Measurements from ENCODE around the gene AP1S3.
"Not testable (repeated sequence)": the region's sequence is repeated elsewhere in the genome, so short reads cannot be mapped to it uniquely, and the experiment has no call there.

AP1S3 gene

DNA sequence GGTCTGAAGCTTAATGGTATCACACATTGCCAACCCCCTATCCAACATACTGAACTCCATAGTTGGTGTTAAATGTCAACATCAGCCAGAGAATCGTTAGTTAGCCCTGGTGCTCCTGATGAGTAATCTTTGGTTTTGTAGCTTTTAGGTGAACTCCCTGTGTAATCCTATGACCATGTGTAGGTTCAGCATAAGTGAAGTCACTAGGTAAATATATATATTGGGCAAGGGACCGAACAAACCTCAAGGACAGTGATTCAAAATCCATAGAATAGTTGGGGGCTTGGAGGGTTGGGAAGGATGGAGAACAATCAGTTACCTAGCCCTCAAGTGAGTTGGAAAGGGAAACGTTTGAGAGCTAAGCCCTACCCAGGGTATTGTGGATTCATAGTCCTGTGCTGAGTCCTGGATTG is 16.0 kb upstream of the AP1S3 start:
- no peak for DNase-seq (ENCODE audit: low read depth, low spot score)

DNA sequence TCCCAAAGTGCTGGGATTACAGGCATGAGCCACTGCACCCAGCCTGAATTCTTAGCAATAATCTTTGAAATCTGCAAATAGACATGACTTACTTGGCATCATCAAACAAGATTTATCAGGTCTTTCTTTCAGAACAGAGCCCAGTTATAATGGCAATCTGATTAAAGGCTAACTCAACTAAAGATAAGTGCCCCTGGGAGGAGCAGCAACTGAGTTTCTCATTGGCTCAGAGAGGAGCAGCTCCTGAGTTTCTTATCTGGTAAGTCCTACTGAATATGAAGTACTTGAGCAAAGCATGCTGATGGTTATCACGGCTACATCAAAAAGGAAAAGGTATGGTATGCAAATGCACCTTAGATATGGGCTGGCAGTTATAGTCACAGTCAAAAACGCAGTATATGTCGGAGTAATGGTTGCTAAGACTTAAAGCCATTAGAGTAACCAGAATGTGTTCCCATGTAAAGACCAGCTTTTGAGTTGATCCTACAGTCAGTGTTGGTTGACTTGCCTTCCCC is 15.0 kb upstream of the AP1S3 start:
- DNase-seq (ENCODE audit: low read depth, low spot score) = no peak

DNA sequence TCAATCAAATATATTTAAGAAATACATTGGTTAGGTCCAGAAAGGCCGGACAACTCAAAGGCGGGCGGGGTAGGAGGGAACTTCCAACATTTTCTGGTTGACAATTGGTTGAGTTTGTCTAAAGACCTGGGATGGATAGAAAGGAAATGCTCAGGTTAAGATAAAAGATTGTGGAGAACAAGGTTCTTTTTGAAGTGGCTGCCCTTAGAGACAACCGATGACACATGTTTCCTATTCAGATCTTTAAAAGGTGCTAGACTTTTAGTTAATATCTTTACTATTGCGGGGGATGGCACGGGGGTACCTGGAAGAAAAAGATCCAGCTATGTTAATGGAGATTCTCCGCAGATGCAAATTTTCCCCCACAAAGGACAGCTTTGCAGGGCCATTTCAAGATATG is 10.0 kb upstream of the AP1S3 start:
- DNase-seq (ENCODE audit: low read depth, low spot score) = no peak

DNA sequence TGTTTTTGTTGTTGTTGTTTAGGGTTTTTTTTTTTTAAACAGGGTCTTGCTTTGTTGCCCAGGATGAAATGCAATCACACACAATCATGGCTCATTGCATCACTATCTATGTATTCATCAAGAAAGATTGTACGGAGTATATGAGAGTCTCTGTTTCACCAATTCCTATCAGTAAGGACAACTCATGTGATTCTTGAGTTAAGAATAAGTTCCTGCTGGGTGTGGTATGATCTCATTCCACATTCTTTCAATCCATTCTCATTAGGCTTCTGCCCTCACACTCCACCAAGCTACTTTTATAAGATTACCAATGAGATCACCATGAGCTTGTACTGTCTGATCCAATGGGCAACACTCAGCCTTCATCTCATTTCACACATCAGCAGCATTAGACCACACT is 9.1 kb upstream of the AP1S3 start:
- no peak for DNase-seq (ENCODE audit: low read depth, low spot score)

DNA sequence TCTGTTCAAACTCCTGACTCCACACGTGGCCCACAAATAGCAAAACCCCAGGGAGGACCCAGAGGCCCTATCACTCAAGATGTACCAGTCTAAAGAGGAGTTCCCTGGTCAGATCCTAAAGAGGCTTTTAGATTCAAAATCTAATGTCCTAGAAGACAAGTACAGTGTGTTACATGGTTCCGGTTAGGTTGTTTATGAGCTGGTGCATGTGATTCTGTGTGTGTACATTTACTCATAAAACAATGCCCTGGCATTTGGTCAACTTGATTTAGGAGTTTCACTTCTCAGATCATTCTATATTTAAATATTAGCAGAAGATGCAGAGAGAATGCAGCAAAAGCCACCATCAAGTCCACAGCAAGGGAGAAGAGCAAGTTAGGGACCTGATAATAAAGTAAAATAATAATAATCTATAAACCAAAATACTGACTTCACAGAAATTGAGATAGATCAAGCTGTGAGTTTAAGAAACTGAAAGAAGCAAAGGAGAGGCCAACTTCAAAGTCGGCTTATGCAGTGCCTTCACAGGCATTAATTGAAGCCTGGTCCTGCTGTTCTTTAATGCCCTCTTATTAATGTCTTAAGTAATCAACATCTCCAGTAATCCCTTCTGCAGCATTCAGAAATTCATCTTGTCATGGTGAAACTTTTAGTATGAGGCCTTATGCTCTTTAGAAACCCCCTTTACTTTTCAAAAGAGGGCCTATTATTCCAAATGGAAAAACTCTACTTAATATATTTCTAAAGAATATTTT is 4.2 kb upstream of the AP1S3 start:
- DNase-seq (ENCODE audit: low read depth, low spot score) = no peak

DNA sequence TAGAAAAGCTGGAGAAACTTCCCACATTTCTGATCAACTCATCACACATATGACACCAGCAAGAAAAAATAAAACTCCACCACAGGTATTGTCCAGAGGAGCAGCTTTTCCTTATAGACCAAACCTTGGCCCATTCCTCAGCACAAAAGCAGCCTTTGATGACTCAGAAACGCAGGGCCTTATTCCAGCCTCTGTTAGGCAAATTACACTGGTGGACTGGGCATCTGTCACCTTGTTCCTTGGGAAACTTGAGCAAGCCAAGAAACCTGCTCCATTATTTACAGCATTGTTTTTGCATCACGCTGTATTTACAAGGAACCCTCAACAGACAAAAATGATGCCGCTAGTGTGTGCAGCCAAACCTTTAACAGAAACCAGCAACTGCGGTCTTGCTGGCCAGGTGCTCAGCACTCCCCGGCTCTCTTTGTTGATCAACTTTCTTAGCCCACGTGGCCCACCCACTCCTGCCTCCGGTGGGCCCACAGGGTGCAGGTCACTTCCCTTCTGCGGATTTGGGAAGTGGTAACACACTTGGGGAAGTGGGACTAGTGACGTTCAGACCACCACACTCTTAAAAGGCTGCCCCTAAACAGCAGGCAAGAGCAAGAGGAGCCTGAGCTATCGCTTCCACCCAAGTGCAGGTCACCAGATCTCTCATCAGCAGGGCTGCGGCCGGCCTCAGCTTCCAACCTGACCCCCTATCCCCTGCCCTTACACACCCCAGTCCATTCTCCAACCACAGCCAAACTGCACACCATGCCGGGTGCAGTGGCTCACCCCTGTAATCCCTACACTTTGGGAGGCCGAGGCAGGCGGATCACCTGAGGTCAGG is 1.5 kb downstream of the AP1S3 start:
- no peak for DNase-seq (ENCODE audit: low read depth, low spot score)

DNA sequence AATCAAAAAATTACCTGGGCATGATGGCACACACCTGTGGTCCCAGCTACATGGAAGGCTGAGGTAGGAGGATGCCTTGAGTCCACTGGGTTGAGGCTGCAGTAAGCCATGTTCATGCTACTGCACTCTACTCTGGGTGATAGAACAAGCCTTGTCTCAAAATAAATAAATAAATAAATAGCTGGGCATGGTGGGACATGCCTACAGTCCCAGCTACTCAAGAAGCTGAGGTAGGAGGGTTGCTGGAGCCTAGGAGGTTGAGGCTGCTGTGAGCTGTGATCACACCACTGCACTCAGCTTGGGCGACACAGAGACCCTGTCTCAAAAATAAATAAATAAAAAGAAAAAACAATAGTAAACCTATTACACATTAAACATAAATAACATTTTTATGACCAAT is 3.0 kb downstream of the AP1S3 start:
- DNase-seq (ENCODE audit: low read depth, low spot score) = no peak

DNA sequence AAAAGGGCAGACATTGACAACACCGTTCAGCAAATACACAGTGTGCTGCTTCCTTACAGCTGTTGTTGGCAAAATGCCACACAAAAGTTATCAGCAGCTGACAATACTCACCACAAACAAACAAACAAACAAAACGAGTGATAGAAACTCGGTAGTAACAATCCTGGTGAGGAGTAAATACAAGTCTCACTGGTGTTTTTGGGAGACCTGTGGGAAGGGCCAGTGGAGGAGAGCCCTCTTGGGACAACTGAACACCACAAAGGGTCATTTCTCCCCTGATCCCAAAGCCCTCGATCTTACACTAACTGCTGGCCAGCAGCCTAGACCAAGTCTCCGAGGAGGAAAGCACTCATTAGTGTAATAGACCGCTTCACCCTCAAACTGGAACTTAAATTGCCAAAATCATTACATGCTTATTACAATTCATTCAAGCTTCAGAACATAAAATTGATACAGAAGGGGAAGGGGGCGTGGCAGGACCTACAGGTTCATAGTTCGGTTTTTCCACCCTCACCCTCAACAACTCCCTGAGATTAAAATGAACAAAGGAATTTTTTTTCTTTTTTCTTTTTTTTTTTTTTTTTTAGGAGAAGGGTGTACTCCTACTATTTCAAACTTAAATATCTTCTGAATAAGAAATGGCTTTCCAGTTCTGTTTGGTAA is 5.0 kb downstream of the AP1S3 start:
- no peak for DNase-seq (ENCODE audit: low read depth, low spot score)

DNA sequence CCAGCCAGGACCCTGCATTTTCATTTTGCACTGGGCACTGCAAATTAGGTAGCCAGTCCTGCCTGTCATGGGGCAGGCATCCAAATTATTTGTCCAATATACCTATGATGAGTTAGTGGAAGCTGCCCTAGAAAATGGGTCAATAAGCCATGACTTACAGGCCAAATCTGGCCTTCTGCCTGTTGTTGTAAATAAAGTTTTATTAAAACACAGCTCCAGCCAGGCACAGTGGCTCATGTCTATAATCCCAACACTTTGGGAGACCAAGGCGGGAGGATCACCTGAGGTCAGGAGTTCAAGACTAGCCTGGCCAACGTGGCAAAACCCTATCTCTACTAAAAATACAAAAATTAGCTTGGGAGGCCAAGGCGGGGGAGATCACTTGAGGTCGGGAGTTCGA is 8.3 kb downstream of the AP1S3 start:
- no peak for DNase-seq (ENCODE audit: low read depth, low spot score)

DNA sequence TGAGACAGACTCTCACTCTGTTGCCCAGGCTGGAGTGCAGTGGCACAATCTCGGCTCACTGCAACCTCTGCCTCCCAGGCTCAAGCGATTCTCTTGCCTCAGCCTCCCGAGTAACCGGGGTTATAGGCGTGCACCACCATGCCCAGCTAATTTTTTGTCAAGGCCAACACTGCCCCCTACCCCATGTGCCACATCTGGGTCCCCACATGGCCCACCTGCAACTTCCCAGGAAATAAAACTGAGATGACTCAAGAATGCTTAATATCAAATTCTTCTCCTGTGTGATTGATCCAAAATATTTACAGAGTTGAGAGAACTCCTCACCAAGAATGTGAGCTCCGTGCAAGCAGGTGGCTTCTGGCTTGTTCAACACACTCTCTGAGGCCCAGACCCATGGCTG is 9.1 kb downstream of the AP1S3 start:
- no peak for DNase-seq (ENCODE audit: low read depth, low spot score)

DNA sequence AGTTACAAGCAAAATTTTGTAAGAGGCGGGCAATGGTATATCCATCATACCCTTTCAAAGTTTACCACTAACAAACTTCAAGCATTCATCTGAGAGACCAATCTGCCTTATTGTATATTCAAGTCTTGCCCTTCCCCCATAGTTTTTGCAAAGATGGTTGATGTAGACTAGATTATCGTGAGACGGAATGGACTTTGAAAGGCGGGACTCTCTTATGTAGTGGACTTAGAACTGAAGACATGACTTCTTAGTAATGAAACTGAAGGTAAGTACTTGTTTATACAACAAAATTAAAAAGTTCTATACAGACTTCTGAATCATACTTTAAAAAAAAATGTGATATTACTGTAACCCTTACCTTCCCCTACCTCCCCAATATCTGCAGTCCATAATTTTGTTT is 10.4 kb downstream of the AP1S3 start:
- DNase-seq (ENCODE audit: low read depth, low spot score) = no peak

DNA sequence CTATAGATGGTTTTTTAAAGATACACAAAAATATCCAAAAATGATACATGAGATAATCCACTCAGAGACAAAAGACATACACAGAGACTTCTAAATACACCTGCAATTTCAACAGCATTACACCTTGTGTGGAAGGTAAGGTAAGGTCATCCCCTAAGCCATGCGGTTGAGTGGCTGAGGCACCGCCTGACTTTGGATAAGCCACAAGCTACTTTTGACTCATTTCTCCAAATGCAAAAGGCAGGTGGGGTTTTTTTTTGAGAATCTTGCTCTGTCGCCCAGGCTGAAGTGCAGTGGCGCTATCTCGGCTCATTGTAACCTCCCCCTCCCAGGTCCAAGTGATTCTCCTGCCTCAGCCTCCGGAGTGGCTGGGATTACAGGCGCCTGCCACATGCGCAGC is 13.1 kb downstream of the AP1S3 start:
- no peak for DNase-seq (ENCODE audit: low read depth, low spot score)

DNA sequence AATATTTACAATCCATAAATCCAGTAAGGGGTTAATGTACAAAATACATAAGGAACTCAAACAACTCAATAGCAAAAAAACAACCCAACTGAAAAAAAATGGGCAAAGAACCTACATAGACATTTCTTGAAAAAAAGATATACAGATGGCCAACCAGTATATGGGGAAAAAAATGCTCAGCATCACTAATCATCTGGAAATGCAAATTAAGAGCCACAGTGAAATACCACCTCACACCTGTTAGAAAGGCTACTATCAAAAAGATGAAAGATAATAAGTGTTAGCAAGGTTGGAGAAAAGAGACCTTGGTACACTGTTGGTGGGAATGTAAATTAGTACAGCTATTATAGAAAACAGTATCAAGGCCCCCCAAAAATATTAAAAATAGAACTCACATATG is 14.6 kb downstream of the AP1S3 start:
- DNase-seq (ENCODE audit: low read depth, low spot score) = no peak

DNA sequence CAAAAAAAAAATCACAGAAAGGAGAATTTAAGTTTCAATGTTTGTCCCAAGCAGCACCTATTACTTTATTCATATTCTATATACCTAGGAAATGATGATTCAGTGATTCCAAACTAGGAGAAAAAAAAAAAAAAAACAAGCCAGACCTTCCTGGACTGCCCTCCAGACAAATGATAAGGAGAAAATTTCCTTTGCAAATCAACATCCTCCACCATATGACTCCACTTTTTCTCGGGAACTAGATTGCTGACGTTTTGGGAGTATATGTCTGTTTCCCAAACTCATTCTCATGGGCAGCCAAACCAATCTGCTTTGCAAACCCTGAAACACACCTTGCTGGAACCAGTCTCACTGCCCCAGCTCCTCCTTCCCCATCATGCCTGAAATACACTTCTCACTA is 16.8 kb downstream of the AP1S3 start:
- DNase-seq (ENCODE audit: low read depth, low spot score) = no peak

DNA sequence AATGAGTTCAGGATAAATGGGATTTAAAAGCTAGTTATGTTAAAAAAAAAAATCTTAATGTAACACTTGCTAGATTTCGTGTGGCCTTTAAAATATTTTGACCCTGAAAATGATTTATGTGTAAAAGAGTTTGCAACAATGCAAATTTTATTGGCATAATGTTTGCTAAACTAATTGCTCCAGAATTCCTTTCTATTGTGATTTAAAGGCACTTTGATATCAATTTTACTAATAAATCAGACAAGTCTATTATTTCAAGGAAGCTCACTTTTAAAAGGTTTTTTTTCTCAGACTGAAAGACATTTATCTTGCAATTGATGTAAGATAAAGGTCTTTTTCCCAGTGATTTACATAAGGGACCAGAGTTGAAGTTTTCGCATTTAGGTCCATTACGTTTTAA is 17.5 kb downstream of the AP1S3 start:
- DNase-seq (ENCODE audit: low read depth, low spot score) = no peak

DNA sequence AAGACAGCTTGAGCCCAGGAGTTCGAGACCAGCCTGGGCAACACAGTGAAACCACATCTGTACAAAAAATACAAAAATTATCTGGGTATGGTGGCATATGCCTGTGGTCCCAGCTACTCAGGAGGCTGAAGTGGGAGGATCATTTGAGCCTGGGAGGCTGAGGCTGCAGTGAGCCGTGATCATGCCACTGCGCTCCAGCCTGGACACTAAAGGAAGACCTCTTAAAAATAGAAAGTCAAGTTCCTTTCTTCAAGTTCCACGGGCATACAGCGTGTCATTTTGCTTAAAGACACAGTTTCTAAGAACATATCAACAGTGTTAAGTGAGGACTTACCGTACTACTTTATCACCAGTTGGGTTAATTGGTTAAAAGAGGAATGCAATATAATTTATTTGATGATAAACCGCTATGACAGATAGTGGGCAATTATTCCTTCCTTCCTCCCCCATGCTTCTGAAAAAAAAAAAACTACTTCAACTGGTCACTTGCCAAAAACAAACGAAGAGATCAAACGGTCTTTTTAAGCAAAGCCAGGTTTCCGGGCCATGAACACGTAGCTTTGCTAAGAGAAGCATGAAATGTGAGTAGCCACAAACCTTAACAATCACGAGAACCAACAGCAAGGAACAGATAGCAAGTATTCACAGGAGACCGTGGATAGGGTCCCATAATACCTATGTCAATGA is 21.4 kb downstream of the AP1S3 start:
- DNase-seq (ENCODE audit: low read depth, low spot score) = no peak

DNA sequence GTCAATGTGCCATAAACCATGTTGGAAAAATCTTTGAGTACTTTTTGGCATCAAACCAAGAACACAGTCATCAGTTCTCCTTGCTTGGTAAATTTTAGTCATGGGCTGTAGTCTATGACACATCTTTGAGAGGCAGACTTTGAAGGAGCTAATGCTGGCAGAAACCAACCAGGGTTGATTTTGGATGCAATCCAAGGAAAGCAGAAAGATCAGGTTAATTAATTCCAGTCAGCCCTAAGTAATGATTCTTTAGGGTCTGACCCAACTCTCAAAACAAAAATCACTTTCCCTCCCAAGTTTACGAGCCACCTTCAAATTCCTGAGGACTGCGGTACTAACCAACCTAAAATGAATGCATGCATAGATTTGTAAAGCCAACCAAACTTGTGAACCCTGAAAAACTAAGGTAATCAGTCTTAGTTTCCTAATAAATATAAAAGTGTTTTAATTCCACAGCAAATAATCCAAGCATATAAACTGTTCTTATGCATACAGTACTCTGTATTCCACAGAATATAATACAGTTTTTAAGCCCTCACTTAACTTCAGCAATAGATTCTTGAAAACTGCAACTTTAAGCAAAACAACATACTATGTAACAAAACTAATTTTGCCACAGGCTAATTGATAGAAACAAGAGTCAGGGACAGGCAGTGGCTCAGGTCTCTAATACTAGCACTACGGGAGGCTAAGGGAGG is 22.0 kb downstream of the AP1S3 start:
- no peak for DNase-seq (ENCODE audit: low read depth, low spot score)

DNA sequence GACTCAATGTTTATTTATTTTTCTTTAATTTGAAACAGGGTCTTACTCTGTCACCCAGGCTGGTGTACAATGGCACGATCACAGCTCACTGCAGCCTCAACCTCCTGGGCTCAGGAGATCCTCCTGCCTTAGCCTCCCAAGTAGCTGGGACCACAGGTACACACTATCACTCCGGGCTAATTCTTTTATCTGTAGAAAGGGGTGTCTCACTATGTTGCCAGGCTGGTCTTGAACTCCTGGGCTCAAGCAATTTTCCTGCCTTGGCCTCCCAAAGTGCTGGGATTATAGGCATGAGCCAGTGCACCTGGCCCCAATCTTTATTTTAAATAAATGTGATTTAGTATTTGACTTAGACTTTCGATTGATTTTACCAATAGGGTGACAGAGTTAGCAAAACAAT is 22.6 kb downstream of the AP1S3 start:
- not testable (repeated sequence) for DNase-seq (ENCODE audit: low read depth, low spot score)

DNA sequence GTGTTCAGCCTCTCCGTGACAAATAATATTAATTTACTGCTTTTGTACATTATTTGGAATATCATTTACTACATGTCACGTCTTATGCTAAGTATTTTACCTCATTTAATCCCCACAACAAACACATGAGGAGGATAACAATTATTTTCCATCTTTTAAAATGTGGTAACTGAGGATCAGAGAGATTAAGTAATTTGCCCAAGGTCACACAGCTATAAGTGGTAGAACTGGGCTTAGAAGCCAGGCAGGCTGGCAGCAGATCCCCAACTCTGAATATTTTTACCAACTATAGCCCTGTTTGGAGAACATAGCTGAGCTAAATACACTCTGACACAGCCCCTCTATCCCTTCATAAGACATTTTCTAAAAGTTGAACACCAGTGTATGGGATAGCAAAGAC is 24.1 kb downstream of the AP1S3 start:
- DNase-seq (ENCODE audit: low read depth, low spot score) = no peak

DNA sequence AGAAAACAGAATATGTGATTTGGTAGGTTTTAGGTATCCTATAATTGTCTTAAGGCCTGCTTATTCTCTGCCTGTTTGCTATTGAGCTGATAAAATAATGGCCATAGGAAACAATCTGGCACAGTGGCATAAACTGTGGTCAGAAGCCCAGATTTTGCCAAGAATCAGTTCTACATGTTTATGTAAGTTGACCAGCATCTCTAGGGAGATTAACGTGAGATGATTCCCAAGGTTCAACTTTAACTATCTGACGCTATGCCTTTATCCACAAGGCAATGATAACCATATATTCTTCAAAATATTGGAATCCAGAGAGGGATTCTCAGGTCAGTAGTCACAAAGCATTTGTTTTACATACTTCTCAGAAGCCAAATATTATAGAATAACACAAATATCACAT is 25.6 kb downstream of the AP1S3 start:
- DNase-seq (ENCODE audit: low read depth, low spot score) = no peak

DNA sequence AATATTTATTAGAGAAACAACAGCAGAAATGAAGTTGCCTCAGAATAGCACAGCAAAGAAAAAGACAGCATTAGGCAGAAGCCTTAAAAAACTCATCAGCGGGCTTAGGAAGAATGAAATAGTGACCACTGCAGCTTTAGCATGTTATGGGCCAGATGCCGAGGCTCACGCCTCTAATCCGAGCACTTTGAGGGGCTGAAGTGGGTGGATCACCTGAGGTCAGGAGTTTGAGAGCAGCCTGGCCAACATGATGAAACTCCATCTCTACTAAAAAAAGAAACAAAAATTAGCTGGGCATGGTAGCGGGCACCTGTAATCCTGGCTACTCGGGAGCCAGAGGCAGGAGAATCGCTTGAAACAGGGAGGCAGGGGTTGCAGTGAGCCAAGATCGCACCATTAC is 32.4 kb downstream of the AP1S3 start:
- no peak for DNase-seq (ENCODE audit: low read depth, low spot score)

Measured in iPS DF 19.7 (cell line).